ENCODE results near the gene MREG. TPM values are rescaled to one million over a fixed set of nuclear protein-coding genes. Genes with fewer than 3 reads are reported as not detected.

Gene MREG
- total RNA-seq, 1 experiment from 2014 or later = 16.9 TPM

DNA sequence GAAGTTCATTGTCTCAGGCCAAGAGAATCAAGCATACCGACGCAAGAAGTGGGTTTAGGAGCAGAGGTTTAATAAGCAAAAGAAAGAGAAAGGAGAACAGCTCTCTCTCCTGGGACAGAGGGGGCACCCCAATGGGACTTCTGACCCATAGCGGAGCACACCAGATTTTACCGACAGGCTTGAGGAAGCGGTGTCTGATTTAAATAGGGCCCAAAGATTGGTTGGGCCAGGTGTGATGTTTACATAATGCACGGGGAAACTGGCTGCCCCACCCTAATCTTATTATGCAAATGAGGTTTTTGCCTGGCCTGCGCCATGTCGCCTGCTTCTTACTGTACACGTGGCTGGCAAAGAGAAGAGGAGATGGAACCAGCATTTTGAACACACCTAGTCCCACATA is 106.2 kb downstream of the MREG start:
- no peak overlapping the region for H3K27ac ChIP-seq (ENCODE audit: low read depth, low read length)
- no peak overlapping the region for H3K4me3 ChIP-seq (replicated peaks in 1 of 2; ENCODE audit: low read depth in 1 of 2, low read length in 2 of 2)
- H3K27me3 ChIP-seq (ENCODE audit: insufficient read depth, low read length) = no peaks in the 10 kb centered on the region
- ATAC-seq (no peak), DNase-seq (ENCODE audit: low read depth, low spot score) (no peak)
- no peaks in the 10 kb centered on the region for H3K79me2 ChIP-seq (ENCODE audit: insufficient read depth, low read length)
- intact Hi-C loops (cut with micrococcal nuclease) = no loop called here
- H3K9me2 ChIP-seq (ENCODE audit: insufficient read depth) = no peaks in the 10 kb centered on the region
- H3K9me3 ChIP-seq (ENCODE audit: control insufficient read depth in 1 of 2, insufficient read depth in 1 of 2, low read depth in 1 of 2, low read length in 2 of 2) = no peaks in the 10 kb centered on the region
- ChIA-PET POLR2A (no interaction called here), RAD21 (ENCODE audit: low non-redundant PET in 1 of 2, low total read pairs in 2 of 2, uncharacterized antibody in 2 of 2, unreplicated experiment in 2 of 2) (no interaction called here), CTCF (no interaction called here)
- TF ChIP-seq ELF1 (IDR thresholded peaks at IDR 0.05; ENCODE audit: borderline replicate concordance, low read depth) (no peak), POLR2A (IDR thresholded peaks at IDR 0.05; ENCODE audit: borderline replicate concordance, extremely low read depth, insufficient read depth, insufficient read length) (no peak), CEBPB (IDR thresholded peaks at IDR 0.05; ENCODE audit: low read depth) (no peak), ZFX (IDR thresholded peaks at IDR 0.05) (no peak), YY1 (IDR thresholded peaks at IDR 0.05; ENCODE audit: extremely low read depth, insufficient replicate concordance, low read depth, low read length) (no peak), EZH2phosphoT487 (IDR thresholded peaks at IDR 0.05; ENCODE audit: borderline replicate concordance) (no peak), JUND (IDR thresholded peaks at IDR 0.05) (no peak), SRF (IDR thresholded peaks at IDR 0.05; ENCODE audit: low read depth) (no peak), FOSL1 (IDR thresholded peaks at IDR 0.05; ENCODE audit: low read depth) (no peak), EGR1 (IDR thresholded peaks at IDR 0.05; ENCODE audit: low read depth) (no peak), SIN3A (IDR thresholded peaks at IDR 0.05; ENCODE audit: low read depth) (no peak), ZNF274 (IDR thresholded peaks at IDR 0.05; ENCODE audit: low read depth, low read length) (no peak), EZH2 (IDR thresholded peaks at IDR 0.05) (no peak), POLR2AphosphoS5 (IDR thresholded peaks at IDR 0.05; ENCODE audit: low read depth, low read length) (no peak), SP1 (IDR thresholded peaks at IDR 0.05; ENCODE audit: low read depth) (no peak)
- TF ChIP-seq, protein P1, sequence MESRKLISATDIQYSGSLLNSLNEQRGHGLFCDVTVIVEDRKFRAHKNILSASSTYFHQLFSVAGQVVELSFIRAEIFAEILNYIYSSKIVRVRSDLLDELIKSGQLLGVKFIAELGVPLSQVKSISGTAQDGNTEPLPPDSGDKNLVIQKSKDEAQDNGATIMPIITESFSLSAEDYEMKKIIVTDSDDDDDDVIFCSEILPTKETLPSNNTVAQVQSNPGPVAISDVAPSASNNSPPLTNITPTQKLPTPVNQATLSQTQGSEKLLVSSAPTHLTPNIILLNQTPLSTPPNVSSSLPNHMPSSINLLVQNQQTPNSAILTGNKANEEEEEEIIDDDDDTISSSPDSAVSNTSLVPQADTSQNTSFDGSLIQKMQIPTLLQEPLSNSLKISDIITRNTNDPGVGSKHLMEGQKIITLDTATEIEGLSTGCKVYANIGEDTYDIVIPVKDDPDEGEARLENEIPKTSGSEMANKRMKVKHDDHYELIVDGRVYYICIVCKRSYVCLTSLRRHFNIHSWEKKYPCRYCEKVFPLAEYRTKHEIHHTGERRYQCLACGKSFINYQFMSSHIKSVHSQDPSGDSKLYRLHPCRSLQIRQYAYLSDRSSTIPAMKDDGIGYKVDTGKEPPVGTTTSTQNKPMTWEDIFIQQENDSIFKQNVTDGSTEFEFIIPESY (IDR thresholded peaks at IDR 0.05; ENCODE audit: extremely low read depth, insufficient replicate concordance, low read length) = no peak
- TF ChIP-seq, protein P2, sequence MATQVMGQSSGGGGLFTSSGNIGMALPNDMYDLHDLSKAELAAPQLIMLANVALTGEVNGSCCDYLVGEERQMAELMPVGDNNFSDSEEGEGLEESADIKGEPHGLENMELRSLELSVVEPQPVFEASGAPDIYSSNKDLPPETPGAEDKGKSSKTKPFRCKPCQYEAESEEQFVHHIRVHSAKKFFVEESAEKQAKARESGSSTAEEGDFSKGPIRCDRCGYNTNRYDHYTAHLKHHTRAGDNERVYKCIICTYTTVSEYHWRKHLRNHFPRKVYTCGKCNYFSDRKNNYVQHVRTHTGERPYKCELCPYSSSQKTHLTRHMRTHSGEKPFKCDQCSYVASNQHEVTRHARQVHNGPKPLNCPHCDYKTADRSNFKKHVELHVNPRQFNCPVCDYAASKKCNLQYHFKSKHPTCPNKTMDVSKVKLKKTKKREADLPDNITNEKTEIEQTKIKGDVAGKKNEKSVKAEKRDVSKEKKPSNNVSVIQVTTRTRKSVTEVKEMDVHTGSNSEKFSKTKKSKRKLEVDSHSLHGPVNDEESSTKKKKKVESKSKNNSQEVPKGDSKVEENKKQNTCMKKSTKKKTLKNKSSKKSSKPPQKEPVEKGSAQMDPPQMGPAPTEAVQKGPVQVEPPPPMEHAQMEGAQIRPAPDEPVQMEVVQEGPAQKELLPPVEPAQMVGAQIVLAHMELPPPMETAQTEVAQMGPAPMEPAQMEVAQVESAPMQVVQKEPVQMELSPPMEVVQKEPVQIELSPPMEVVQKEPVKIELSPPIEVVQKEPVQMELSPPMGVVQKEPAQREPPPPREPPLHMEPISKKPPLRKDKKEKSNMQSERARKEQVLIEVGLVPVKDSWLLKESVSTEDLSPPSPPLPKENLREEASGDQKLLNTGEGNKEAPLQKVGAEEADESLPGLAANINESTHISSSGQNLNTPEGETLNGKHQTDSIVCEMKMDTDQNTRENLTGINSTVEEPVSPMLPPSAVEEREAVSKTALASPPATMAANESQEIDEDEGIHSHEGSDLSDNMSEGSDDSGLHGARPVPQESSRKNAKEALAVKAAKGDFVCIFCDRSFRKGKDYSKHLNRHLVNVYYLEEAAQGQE (IDR thresholded peaks at IDR 0.05; ENCODE audit: low read depth) = no peak
- no peak overlapping the region for H3K9ac ChIP-seq (ENCODE audit: low read length)
- no TSS peak for BruUV-seq (replicated peaks)
- no peaks in the 10 kb centered on the region for H3K4me1 ChIP-seq (ENCODE audit: control insufficient read depth in 1 of 2, insufficient read depth in 2 of 2, low read length in 2 of 2)
- H3K36me3 ChIP-seq (ENCODE audit: control insufficient read depth in 1 of 2, insufficient read depth in 2 of 2, low read length in 2 of 2) = no peaks in the 10 kb centered on the region
- no peaks in the 10 kb centered on the region for H4K20me1 ChIP-seq (ENCODE audit: insufficient read depth)
- no peak overlapping the region for H3K4me2 ChIP-seq (ENCODE audit: low read length)
- no peak overlapping the region for H2AFZ ChIP-seq (ENCODE audit: low read depth, low read length, poor library complexity, severe bottlenecking)

All from HCT116 (cell line).